IMR-90 (cell line): ENCODE data around the gene KCNH6. TPM values are rescaled to one million over a fixed set of nuclear protein-coding genes. Genes with fewer than 3 reads are reported as not detected.

Experiments
- ATAC-seq: fragments of 200-7000 bp; cut with Tn5 transposase; 2 replicates; pipeline ENCODE4 v1.9.1; 2020; ENCODE audit warnings: low read depth, mild to moderate bottlenecking, moderate library complexity
- BruUV-seq: library from RNA; stranded (reverse); fragments of 400-500 nt; replicated peaks from 2 replicates; lab custom pipeline; 2021; lab: Mats Ljungman, UMichigan
- CTCF ChIA-PET: fragments of 300-600 bp; formaldehyde crosslinking; extraction: SDS; loops from one replicate; lab custom pipeline; 2021; ENCODE audit warnings: antibody characterized with exemption; lab: Yijun Ruan, JAX
- POLR2A ChIA-PET: fragments of 300-600 bp; sonication (Branson Sonifier 250); formaldehyde crosslinking; loops from one replicate; lab custom pipeline; 2022; ENCODE audit warnings: antibody characterized with exemption; ENCODE audit not compliant: unreplicated experiment; lab: Charles Lee
- DNase-seq: peaks from one replicate; pipeline ENCODE4 v3.0.0; 2013
- H2AFZ ChIP-seq: replicated peaks from 2 replicates; pipeline ENCODE3; 2013; ENCODE audit warnings: low read length, mild to moderate bottlenecking; ENCODE audit not compliant: poor library complexity
- H2AK5ac ChIP-seq: 2 replicates; pipeline ENCODE4 v1.6.1; 2013; ENCODE audit warnings: low read depth, low read length, inconsistent platforms
- H2AK9ac ChIP-seq: replicated peaks from 2 replicates; pipeline ENCODE3; 2013; ENCODE audit warnings: mild to moderate bottlenecking, low read depth, low read length, moderate library complexity; ENCODE audit not compliant: poor library complexity
- H2BK120ac ChIP-seq: 2 replicates; pipeline ENCODE4 v1.6.1; 2013; ENCODE audit warnings: low read depth, low read length, inconsistent platforms
- H2BK15ac ChIP-seq: 3 replicates; pipeline ENCODE4 v1.6.1; 2013; ENCODE audit warnings: low read depth, low read length, inconsistent platforms
- H2BK20ac ChIP-seq: 2 replicates; pipeline ENCODE4 v1.6.1; 2013; ENCODE audit warnings: low read depth, mild to moderate bottlenecking, inconsistent platforms, low read length, moderate library complexity
- H2BK5ac ChIP-seq: 2 replicates; pipeline ENCODE4 v1.6.1; 2013; ENCODE audit warnings: mild to moderate bottlenecking, low read depth, low read length, inconsistent platforms; ENCODE audit not compliant: poor library complexity, severe bottlenecking
- H3K14ac ChIP-seq: replicated peaks from 2 replicates; pipeline ENCODE4 v1.6.1; 2013; ENCODE audit warnings: low read depth, low read length, inconsistent platforms
- H3K18ac ChIP-seq: 2 replicates; pipeline ENCODE4 v1.6.1; 2013; ENCODE audit warnings: low read depth, low read length, control low read depth
- H3K23ac ChIP-seq: 2 replicates; pipeline ENCODE4 v1.6.1; 2013; ENCODE audit warnings: low read depth, low read length, inconsistent platforms
- H3K27ac ChIP-seq: 2 replicates; pipeline ENCODE4 v1.5.1; 2013; ENCODE audit warnings: mild to moderate bottlenecking, control low read depth, low read length; ENCODE audit not compliant: insufficient read depth
- H3K27me3 ChIP-seq: 2 replicates; pipeline ENCODE4 v1.6.1; 2013; ENCODE audit warnings: low read length; ENCODE audit not compliant: control insufficient read depth, insufficient read depth
- H3K36me3 ChIP-seq: 2 replicates; pipeline ENCODE4 v1.6.1; 2013; ENCODE audit warnings: low read length, mixed read lengths; ENCODE audit not compliant: control insufficient read depth, insufficient read depth
- H3K4ac ChIP-seq: 2 replicates; pipeline ENCODE4 v1.6.1; 2013; ENCODE audit warnings: low read depth, low read length, inconsistent platforms
- H3K4me1 ChIP-seq: 2 replicates; pipeline ENCODE4 v1.6.1; 2013; ENCODE audit warnings: low read length, mixed read lengths; ENCODE audit not compliant: control insufficient read depth, insufficient read depth
- H3K4me2 ChIP-seq: 2 replicates; pipeline ENCODE4 v1.6.1; 2013; ENCODE audit warnings: low read depth, mild to moderate bottlenecking, control low read depth, low read length, moderate library complexity
- H3K4me3 ChIP-seq: 2 replicates; pipeline ENCODE4 v1.5.1; 2013; ENCODE audit warnings: low read depth, mild to moderate bottlenecking, control low read depth, low read length, moderate library complexity; ENCODE audit not compliant: insufficient read depth
- H3K56ac ChIP-seq: 2 replicates; pipeline ENCODE4 v1.6.1; 2013; ENCODE audit warnings: low read length, inconsistent platforms; ENCODE audit not compliant: insufficient read depth; ENCODE audit errors: extremely low read depth
- H3K79me1 ChIP-seq, 2 experiments: 2 replicates each; pipeline ENCODE4 v1.6.1; 2013; ENCODE audit warnings: low read length in 2 of 2, inconsistent platforms in 1 of 2, low read depth in 1 of 2
- H3K9ac ChIP-seq: 2 replicates; pipeline ENCODE4 v1.6.1; 2013; ENCODE audit warnings: low read depth, low read length, control low read depth
- H3K9me1 ChIP-seq: 2 replicates; pipeline ENCODE4 v1.6.1; 2013; ENCODE audit warnings: low read length, inconsistent platforms; ENCODE audit not compliant: insufficient read depth
- H3K9me3 ChIP-seq: 2 replicates; pipeline ENCODE4 v1.6.1; 2013; ENCODE audit warnings: low read length; ENCODE audit not compliant: control insufficient read depth, insufficient read depth
- H4K20me1 ChIP-seq: 2 replicates; pipeline ENCODE4 v1.6.1; 2013; ENCODE audit warnings: low read length, inconsistent platforms; ENCODE audit not compliant: insufficient read depth
- H4K5ac ChIP-seq: 2 replicates; pipeline ENCODE4 v1.6.1; 2013; ENCODE audit warnings: mild to moderate bottlenecking, low read depth, low read length, control low read depth
- H4K8ac ChIP-seq, 2 experiments: 2 replicates each; pipeline ENCODE4 v1.6.1; 2013; ENCODE audit warnings: low read depth in 2 of 2, low read length in 2 of 2, control low read depth in 1 of 2, inconsistent platforms in 1 of 2
- H4K91ac ChIP-seq: 2 replicates; pipeline ENCODE4 v1.6.1; 2013; ENCODE audit warnings: low read depth, low read length, inconsistent platforms; ENCODE audit not compliant: insufficient read depth
- BHLHE40 ChIP-seq: fragments of 150-350 bp; IDR thresholded peaks from 2 replicates; pipeline ENCODE4 v1.6.1; 2016; ENCODE audit warnings: mild to moderate bottlenecking, low read depth, low read length
- CHD1 ChIP-seq: IDR thresholded peaks from 2 replicates; pipeline ENCODE4 v1.6.1; 2012; ENCODE audit warnings: low read depth, low read length, improper control_type of control experiment
- CTCF ChIP-seq: conservative IDR thresholded peaks from 2 replicates; pipeline ENCODE4 v1.5.1; 2012; ENCODE audit warnings: mild to moderate bottlenecking, low read depth, low read length, improper control_type of control experiment
- ELK1 ChIP-seq: fragments of 150-350 bp; IDR thresholded peaks from 2 replicates; pipeline ENCODE4 v1.6.1; 2016; ENCODE audit warnings: low read depth, mild to moderate bottlenecking, low read length, moderate library complexity, borderline replicate concordance
- FOS ChIP-seq: fragments of 150-350 bp; IDR thresholded peaks from 2 replicates; pipeline ENCODE4 v1.6.1; 2016; ENCODE audit warnings: low read depth, low read length
- MAFK ChIP-seq: IDR thresholded peaks from 2 replicates; pipeline ENCODE4 v1.6.1; 2012; ENCODE audit warnings: low read depth, low read length, improper control_type of control experiment
- MAZ ChIP-seq: IDR thresholded peaks from 2 replicates; pipeline ENCODE4 v1.6.1; 2012; ENCODE audit warnings: low read depth, mild to moderate bottlenecking, low read length, improper control_type of control experiment, moderate library complexity, borderline replicate concordance
- MXI1 ChIP-seq: IDR thresholded peaks from 2 replicates; pipeline ENCODE4 v1.6.1; 2012; ENCODE audit warnings: low read depth, mild to moderate bottlenecking, low read length, moderate library complexity, borderline replicate concordance
- NFE2L2 ChIP-seq: fragments of 150-350 bp; IDR thresholded peaks from 2 replicates; pipeline ENCODE4 v1.6.1; 2016; ENCODE audit warnings: low read depth, mild to moderate bottlenecking, low read length
- POLR2A ChIP-seq: IDR thresholded peaks from 2 replicates; pipeline ENCODE4 v1.6.1; 2012; ENCODE audit warnings: mild to moderate bottlenecking, low read depth, low read length
- RAD21 ChIP-seq: IDR thresholded peaks from 2 replicates; pipeline ENCODE4 v1.6.1; 2012; ENCODE audit warnings: low read length, improper control_type of control experiment
- RCOR1 ChIP-seq: IDR thresholded peaks from 2 replicates; pipeline ENCODE4 v1.6.1; 2012; ENCODE audit warnings: mild to moderate bottlenecking, low read length, improper control_type of control experiment; ENCODE audit not compliant: insufficient replicate concordance
- RFX5 ChIP-seq: IDR thresholded peaks from 2 replicates; pipeline ENCODE4 v1.8.0; 2012; ENCODE audit warnings: low read depth, mild to moderate bottlenecking, low read length, moderate library complexity
- SMC3 ChIP-seq: fragments of 150-350 bp; IDR thresholded peaks from 2 replicates; pipeline ENCODE4 v1.6.1; 2016; ENCODE audit warnings: low read depth, mild to moderate bottlenecking, antibody characterized with exemption, low read length, moderate library complexity
- WGBS, 2 experiments: methylation state at CpG; one replicate each; pipeline versions ENCODE4 v1.1.5 to v1.1.7; 2013; ENCODE audit warnings: missing lambda C conversion rate in 2 of 2; ENCODE audit not compliant: insufficient read length in 1 of 2; ENCODE audit errors: extremely low coverage in 2 of 2; 5-methylcytosine and 5-hydroxymethylcytosine counted together
- dilution Hi-C: fragments of 300-500 bp; cut with HindIII; formaldehyde crosslinking; loops from one replicate; pipeline ENCODE4 v1.14.3; 2018; ENCODE audit warnings: low sequenced_read_pairs; ENCODE audit not compliant: unreplicated experiment
- in situ Hi-C: fragments of 300-500 bp; cut with MboI; formaldehyde crosslinking; loops from 3 replicates; pipeline ENCODE4 v1.14.3; 2019; ENCODE audit warnings: low sequenced_read_pairs, inconsistent platforms, mixed read lengths
- intact Hi-C: fragments of 100-400 bp; cut with micrococcal nuclease; formaldehyde crosslinking; loops from 2 replicates; pipeline ENCODE4 v1.10.0; 2022
- polyA plus RNA-seq, 3 experiments: library from polyadenylated mRNA; depleted of rRNA; stranded (reverse); fragments of >200 nt; gene quantifications; 2 replicates each; pipeline ENCODE4 v1.2.3, GENCODE V29; 2012; ENCODE audit warnings: low replicate concordance in 1 of 3
- total RNA-seq: library from RNA; depleted of rRNA; stranded (reverse); fragments of >200 nt; gene quantifications from 2 replicates; pipeline ENCODE4 v1.2.3, GENCODE V29; 2012

Gene KCNH6
- total and polyA plus RNA-seq, 2 of the 4 experiments (the other 2 are of a cell fraction), result 0.17 to 0.18 TPM

- peak; percentile 60 for ATAC-seq
- CTCF ChIA-PET, result no interaction called here
- H3K4me2 ChIP-seq, result peak overlapping the region; percentile 6; the same call in 1 of the 2 replicates
- no peak for TF ChIP-seq ELK1
- TF ChIP-seq MAZ, result no peak
- TF ChIP-seq MXI1, result no peak
- TF ChIP-seq RCOR1, result no peak
- no peak for TF ChIP-seq RAD21
- TF ChIP-seq RFX5, result no peak
- no peak for TF ChIP-seq POLR2A
- peak; percentile 66 for TF ChIP-seq FOS
- TF ChIP-seq CTCF, result no peak
- no peak for TF ChIP-seq CHD1
- TF ChIP-seq MAFK, result no peak
- TF ChIP-seq NFE2L2, result no peak
- no peak for TF ChIP-seq SMC3
- peak; percentile 9; the same call in 1 of the 2 replicates for TF ChIP-seq BHLHE40
Measured at GRCh38 chr17:63516910-63517824, 6.0 kb upstream of the KCNH6 start.

More at GRCh38 chr17:63516910-63517824, 6.0 kb upstream of the KCNH6 start:
- Histone ChIP-seq H2BK20ac (peak overlapping the region; percentile 79), H2AFZ (no peak overlapping the region), H3K36me3 (no peaks in the 10 kb centered on the region), H3K14ac (no peak overlapping the region), H3K4me3 (no peak overlapping the region), H3K9ac (no peak overlapping the region), H3K9me3 (no peaks in the 10 kb centered on the region), H3K27me3 (peaks cover 18% of the 10 kb centered on the region), H3K4ac (peak overlapping the region; percentile 6; the same call in 1 of the 2 replicates), H3K23ac (0 out of 2 replicates have a peak overlapping the region, but pooled peaks have one; percentile 1), H2AK9ac (no peak overlapping the region), H2AK5ac (no peak overlapping the region), H2BK15ac (0 out of 3 replicates have a peak overlapping the region, but pooled peaks have one; percentile 1), H3K18ac (peak overlapping the region; percentile 16; the same call in 1 of the 2 replicates), H3K79me1 (no peaks in the 10 kb centered on the region), H2BK5ac (peak overlapping the region; percentile 3), H4K5ac (no peak overlapping the region), H4K20me1 (no peaks in the 10 kb centered on the region), H4K91ac (no peak overlapping the region), H2BK120ac (peak overlapping the region; percentile 62), H3K9me1 (peaks cover 4% of the 10 kb centered on the region; the same call in 1 of the 2 replicates), H3K4me1 (peaks cover 3% of the 10 kb centered on the region), H4K8ac (no peak overlapping the region), H3K56ac (no peak overlapping the region), H3K27ac (no peak overlapping the region)
- peak; percentile 86 for DNase-seq
- WGBS, 2 experiments, result no CpG with 5 or more reads among the region's 6 CpGs
- intact Hi-C loops (no loop called here), in situ Hi-C loops (no loop called here), dilution Hi-C loops (no loop called here)
- POLR2A ChIA-PET, result no interaction called here
- BruUV-seq, result no TSS peak
